GM19043 (cell line): ENCODE measurements around the gene ITPRID2.

Experiments
- ATAC-seq: cut with Tn5 transposase; IDR thresholded peaks from one replicate; pipeline ENCODE4 v1.9.1; 2021; ENCODE audit warnings: low read depth; ENCODE audit not compliant: unreplicated experiment

Gene ITPRID2

GRCh38 chr2:181879295-181879694 is 12.2 kb upstream of the ITPRID2 start:
- ATAC-seq: no peak

DNA sequence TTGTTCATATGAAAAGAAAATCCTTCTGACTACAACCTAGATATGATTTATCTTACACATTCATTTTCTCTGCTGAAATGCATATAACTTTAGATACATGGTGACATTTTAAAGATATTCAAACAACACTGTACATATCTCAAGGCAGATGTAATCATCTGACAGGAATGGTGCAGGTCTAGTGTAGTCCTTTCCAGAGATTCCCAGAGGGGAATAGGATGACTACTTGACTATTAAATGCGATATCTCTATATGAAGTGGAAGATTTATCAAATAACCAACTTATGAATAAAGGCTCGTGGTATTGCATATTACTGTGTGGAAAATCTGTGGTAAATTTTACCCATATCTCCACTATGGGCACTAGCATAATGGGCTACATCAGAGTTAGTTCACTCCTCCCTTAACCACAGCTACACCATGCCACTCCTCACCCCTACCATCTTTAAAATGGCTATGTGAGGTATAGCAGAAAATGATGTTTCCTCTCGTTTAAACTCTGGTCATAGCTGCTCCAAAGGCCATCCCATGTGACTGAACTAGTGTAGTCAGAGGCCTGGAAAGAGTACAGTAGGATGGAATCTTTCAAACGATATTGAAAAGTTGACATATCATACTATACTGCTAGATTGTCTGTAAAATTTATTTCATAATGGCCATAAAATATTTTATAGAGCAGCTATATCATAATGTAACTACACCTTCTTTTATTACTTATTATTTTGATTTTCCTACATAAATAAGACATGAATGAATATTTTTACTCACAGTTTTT is 9.1 kb upstream of the ITPRID2 start:
- ATAC-seq: no peak

DNA sequence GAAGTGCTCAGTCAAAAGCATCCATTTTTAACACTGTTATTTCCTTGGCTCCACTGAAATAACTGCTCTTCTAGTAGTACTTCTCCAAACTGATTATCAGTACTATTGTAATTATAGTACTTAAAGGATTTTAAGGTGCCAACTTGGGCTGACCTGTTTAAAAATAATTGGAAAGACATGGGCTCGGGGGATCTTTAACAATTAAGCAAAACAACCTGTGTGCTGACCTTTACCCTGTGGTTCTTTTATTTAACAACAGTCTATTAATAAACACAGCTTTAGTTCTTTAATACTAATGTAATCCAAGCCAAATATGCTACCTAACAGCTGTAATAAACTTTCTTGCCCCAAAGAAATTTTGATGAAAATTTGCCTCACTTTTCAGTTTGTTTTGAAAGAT is 6.9 kb upstream of the ITPRID2 start:
- no peak for ATAC-seq

- no peak for ATAC-seq
These were observed 6.4 kb upstream of the ITPRID2 start for GRCh38 chr2:181885096-181885495.

DNA sequence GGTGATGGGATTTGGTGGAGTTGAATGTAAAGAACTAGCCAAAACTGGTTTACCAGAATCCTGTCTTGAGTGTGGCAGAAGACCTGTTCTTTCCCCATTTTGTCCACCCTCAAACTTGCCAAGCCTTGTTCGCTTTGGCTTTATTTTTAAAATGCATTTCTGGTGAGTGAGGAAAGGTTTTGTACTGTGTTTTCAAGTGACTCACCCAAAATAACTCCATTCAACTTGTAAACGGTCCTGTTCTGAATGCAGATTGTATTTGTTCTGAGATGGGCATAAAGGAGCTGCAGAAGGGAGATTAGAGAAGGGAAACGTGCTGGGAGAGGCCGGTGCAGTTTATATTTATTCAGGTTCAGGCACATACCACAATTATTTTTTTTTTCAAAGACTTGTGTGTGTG is 5.3 kb upstream of the ITPRID2 start:
- no peak for ATAC-seq

DNA sequence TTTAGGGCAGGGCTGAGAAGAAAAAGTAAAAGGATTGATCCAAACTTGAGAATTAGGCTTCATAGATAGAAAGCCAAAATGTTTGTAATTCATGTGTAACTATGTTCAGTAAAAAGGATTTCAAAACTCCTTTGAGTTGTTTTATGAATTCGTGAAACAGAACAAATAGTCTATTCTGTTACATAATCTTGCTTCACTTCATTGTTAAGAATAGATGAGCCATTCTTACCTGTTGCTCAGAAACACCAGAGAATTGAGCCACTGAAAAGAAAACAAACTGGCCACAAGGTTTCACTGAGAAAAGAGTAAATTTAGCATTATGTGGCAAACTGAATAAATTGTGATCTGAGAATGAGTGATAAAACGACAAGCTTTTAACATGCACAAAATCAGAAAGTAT is 4.5 kb upstream of the ITPRID2 start:
- no peak for ATAC-seq

DNA sequence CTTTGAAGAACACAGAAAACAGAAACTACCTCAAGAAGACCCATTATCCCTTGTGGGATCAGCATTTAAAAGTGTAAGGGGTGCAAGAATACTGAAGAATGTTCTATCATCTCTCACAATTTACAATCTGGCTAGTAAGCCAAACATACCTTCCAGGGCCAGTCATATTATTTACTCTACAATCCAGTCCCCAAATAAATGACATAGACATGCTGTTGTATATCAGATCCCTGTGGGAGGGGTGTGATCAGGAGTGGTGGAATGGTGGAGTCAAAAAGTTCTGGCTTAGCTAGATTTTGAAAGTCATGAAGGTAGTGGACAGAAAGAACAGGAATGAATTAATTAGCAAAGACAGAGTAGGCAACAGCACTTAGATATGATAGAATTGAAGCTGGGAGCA is 1.8 kb upstream of the ITPRID2 start:
- no peak for ATAC-seq

GRCh38 chr2:181890271-181890670 is 1.3 kb upstream of the ITPRID2 start:
- no peak for ATAC-seq

GRCh38 chr2:181891966-181892798 is 652 bp downstream of the ITPRID2 start:
- ATAC-seq: peak; percentile 44

- ATAC-seq: no peak
These were observed 1.4 kb downstream of the ITPRID2 start for GRCh38 chr2:181892799-181893435.

GRCh38 chr2:181894381-181894780 is 2.9 kb downstream of the ITPRID2 start:
- no peak for ATAC-seq

- ATAC-seq: no peak
These were observed 4.3 kb downstream of the ITPRID2 start for GRCh38 chr2:181895818-181896217.

DNA sequence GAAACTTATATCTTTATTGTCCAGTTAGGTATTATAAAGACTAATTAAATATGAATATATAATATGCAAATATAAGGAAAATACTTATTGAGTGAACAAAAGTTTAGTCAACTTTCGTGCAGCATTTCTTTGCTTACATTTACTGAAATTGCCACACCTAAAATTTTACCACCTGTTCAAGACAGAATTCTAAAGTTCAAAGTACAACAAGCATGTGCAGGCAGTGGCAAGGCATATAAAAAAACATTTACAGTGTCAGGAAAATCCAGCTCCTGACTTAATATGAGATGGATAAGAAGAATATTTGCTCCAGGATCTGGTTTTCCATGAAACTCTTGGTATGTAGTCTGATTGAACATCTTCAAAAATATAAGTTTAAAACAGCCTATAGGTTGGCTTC is 4.8 kb downstream of the ITPRID2 start:
- ATAC-seq: no peak

- ATAC-seq: no peak
These were observed 8.6 kb downstream of the ITPRID2 start for GRCh38 chr2:181900007-181900651.

DNA sequence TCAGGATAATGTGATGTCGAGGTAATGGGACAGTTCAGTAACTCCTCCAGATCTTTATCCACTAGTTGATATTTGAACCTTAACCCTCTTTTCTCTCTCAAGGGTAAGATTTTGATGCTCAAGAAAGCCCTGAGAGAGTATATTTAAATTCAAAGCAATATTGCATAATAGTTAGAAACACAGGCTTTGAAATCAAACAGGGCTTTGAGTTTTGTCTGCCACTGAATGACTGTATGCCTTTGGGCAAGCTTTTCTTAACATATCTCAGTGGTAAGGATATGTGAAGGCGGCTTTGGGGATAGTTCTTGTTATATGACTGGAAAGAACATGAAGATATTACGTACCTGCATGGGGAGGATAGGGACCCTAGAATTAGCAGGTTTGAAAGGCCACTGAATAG is 11.1 kb downstream of the ITPRID2 start:
- ATAC-seq: no peak

DNA sequence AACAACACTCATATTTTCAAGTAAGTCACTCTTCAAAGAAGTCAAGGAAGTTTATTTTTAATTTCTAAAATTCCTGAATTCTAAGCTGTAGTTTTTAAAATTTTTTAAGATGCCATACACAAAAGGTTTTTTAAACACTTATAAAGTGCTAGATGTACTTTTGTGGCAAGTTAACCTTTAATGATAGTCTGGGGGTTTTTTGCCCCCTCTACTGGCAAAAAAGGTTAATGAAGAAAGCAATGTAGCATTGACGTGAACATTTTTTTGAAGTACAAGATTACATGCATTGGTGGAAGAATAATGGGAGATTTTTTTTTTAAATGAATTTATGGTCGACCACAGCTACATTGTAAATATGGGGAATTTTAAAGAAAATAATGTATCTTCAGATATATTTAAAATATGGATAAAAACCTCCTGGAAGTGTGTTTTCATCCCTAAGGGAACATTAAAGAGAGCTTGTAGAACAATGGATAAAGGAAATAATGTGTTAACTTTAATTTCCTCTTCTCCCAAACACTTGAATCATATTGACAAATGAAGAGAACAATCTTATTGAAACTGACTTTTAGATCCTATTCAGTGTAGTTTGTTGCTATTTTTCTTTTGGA is 12.6 kb downstream of the ITPRID2 start:
- ATAC-seq: peak; percentile 55

DNA sequence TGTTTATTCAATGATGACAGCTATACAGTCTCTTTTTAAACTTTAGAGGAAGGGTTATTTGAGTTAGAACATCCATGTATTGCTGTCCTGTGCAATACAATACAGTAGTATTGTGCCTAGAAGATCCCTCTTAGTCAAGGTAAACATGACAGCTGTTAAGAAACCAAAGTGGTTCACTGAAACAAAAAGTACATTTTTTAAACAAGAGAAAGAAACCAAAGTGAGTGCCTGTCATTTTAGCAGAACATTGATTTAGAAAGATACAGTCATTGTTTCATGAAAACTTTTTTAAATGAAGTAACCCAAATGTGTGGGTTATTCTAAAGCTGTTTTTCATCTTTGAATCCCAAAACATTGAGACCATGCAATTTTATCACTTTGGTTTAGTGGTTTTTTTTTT is 15.5 kb downstream of the ITPRID2 start:
- ATAC-seq: no peak

DNA sequence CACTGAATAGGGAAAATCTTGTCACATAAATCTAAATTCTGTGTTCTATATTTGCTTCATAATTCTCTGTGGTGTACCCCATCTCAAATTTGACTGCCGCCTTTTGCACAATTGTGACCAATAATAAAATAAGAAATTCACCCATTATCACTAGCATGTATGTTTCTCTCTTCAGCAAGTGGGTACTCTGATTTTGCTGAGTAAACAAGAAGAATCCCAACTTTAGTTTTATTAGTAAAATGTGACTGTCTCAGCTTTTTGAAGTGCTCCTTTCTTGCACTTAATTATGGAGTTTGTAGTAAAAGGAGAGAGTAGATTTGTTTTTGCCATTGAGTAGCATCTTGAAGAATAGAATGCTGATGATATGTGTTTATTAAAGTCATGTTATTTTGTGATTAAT is 16.1 kb downstream of the ITPRID2 start:
- no peak for ATAC-seq

- no peak for ATAC-seq
These were observed 18.7 kb downstream of the ITPRID2 start for GRCh38 chr2:181910028-181910831.

- no peak for ATAC-seq
These were observed 20.3 kb downstream of the ITPRID2 start for GRCh38 chr2:181911830-181912229.
